ENCODE data around the gene TRIM21. TPM values are rescaled to one million over a fixed set of nuclear protein-coding genes. Genes with fewer than 3 reads are reported as not detected.
A peak's percentile ranks its signal among the peaks of the same experiment; 100 is the strongest.

Gene TRIM21
- total and polyA plus RNA-seq, 9 of the 15 experiments (the other 6 are each of a cell fraction or from before 2014, with no cell fraction given), result 9.2 to 21.1 (median 10.8) TPM

GRCh38 chr11:4393209-4393857, at the start of gene TRIM21 (continued):
- no peak for TF ChIP-seq SLC30A9 (CRISPR knock-in tag; IDR thresholded peaks at IDR 0.05)
- TF ChIP-seq PML (IDR thresholded peaks at IDR 0.05; ENCODE audit: low read length), result no peak
- no peak for TF ChIP-seq ZFP36 (IDR thresholded peaks at IDR 0.05; ENCODE audit: low read depth, low read length, partially characterized antibody)
- no peak for TF ChIP-seq RERE (CRISPR knock-in tag; IDR thresholded peaks at IDR 0.05; ENCODE audit: borderline replicate concordance)
- TF ChIP-seq GABPB2 (CRISPR knock-in tag; conservative IDR thresholded peaks at IDR 0.05), result no peak
- no peak for TF ChIP-seq BMI1 (IDR thresholded peaks at IDR 0.05; ENCODE audit: low read length)
- no peak for TF ChIP-seq ZNF639 (CRISPR knock-in tag; conservative IDR thresholded peaks at IDR 0.05 in 1 of 2, IDR thresholded peaks at IDR 0.05 in 1 of 2)
- TF ChIP-seq BRF1 (IDR thresholded peaks at IDR 0.05; ENCODE audit: borderline replicate concordance, extremely low read depth, insufficient read length), result no peak
- no peak for TF ChIP-seq BHLHE40 (IDR thresholded peaks at IDR 0.05; ENCODE audit: low read length)
- no peak for TF ChIP-seq ZFPM2 (CRISPR knock-in tag; IDR thresholded peaks at IDR 0.05)
- TF ChIP-seq TCFL5 (CRISPR knock-in tag; conservative IDR thresholded peaks at IDR 0.05), result no peak
- no peak for TF ChIP-seq MCM5 (IDR thresholded peaks at IDR 0.05; ENCODE audit: low read depth)
- TF ChIP-seq TSC22D4 (tag; IDR thresholded peaks at IDR 0.05), result no peak
- TF ChIP-seq DMBX1 (CRISPR knock-in tag; IDR thresholded peaks at IDR 0.05; ENCODE audit: borderline replicate concordance), result no peak
- no peak for TF ChIP-seq ZNF512 (tag; IDR thresholded peaks at IDR 0.05)
- TF ChIP-seq ELF1 (tag; IDR thresholded peaks at IDR 0.05), result peak; percentile 68
- TF ChIP-seq RFX7 (CRISPR knock-in tag; IDR thresholded peaks at IDR 0.05), result no peak
- TF ChIP-seq MYNN (IDR thresholded peaks at IDR 0.05), result no peak
- TF ChIP-seq MYNN (CRISPR knock-in tag; IDR thresholded peaks at IDR 0.05), result no peak
